OCI-LY7 (cell line): ENCODE data around the gene EOLA1. TPM values are rescaled to one million over a fixed set of nuclear protein-coding genes. Genes with fewer than 3 reads are reported as not detected.

ENCODE experiments used
- BruUV-seq: library from RNA; stranded (reverse); fragments of 400-500 nt; replicated peaks from 2 replicates; lab custom pipeline; 2021; lab: Mats Ljungman, UMichigan
- CTCF ChIA-PET: fragments of 300-600 bp; sonication (Branson Sonifier 250); formaldehyde crosslinking; loops from one replicate; lab custom pipeline; 2022; ENCODE audit warnings: antibody characterized with exemption; ENCODE audit not compliant: unreplicated experiment; lab: Charles Lee
- POLR2A ChIA-PET: fragments of 300-600 bp; sonication (Branson Sonifier 250); formaldehyde crosslinking; loops from one replicate; lab custom pipeline; 2022; ENCODE audit warnings: antibody characterized with exemption; lab: Charles Lee
- DNase-seq: peaks from one replicate; pipeline ENCODE4 v3.0.0-alpha.2; 2015; ENCODE audit warnings: low spot score
- H2AFZ ChIP-seq: fragments of 200-600 bp; sonication (generic), shearing (Covaris generic); 2 replicates; pipeline ENCODE4 v1.6.1; 2014; ENCODE audit warnings: mild to moderate bottlenecking, antibody characterized with exemption, low read length, moderate library complexity
- H3K27ac ChIP-seq: fragments of 200-600 bp; sonication (generic); 2 replicates; pipeline ENCODE4 v1.5.1; 2014; ENCODE audit warnings: mixed run types, low read depth, mild to moderate bottlenecking, moderate library complexity, low read length, inconsistent platforms; ENCODE audit not compliant: poor library complexity, severe bottlenecking
- H3K36me3 ChIP-seq: fragments of 200-600 bp; sonication (generic); 2 replicates; pipeline ENCODE4 v1.6.1; 2014; ENCODE audit warnings: mild to moderate bottlenecking, antibody characterized with exemption, low read length, moderate library complexity, mixed read lengths; ENCODE audit not compliant: insufficient read depth
- H3K4me1 ChIP-seq: fragments of 200-600 bp; sonication (generic); 2 replicates; pipeline ENCODE4 v1.5.1; 2014; ENCODE audit warnings: mild to moderate bottlenecking, low read length; ENCODE audit not compliant: insufficient read depth, poor library complexity, severe bottlenecking
- H3K4me2 ChIP-seq: fragments of 200-600 bp; sonication (generic); 2 replicates; pipeline ENCODE4 v1.6.1; 2014; ENCODE audit warnings: mild to moderate bottlenecking, low read length
- H3K4me3 ChIP-seq: fragments of 200-600 bp; sonication (generic); 2 replicates; pipeline ENCODE4 v1.5.1; 2014; ENCODE audit warnings: mild to moderate bottlenecking, low read depth, low read length; ENCODE audit not compliant: poor library complexity, severe bottlenecking
- H3K79me2 ChIP-seq: fragments of 200-600 bp; sonication (generic); 2 replicates; pipeline ENCODE4 v1.6.1; 2016; ENCODE audit warnings: low read depth, mild to moderate bottlenecking, low read length, moderate library complexity, mixed read lengths; ENCODE audit not compliant: insufficient read depth
- H3K9me2 ChIP-seq: fragments of 200-600 bp; sonication (generic); 2 replicates; pipeline ENCODE4 v1.6.1; 2016; ENCODE audit warnings: mild to moderate bottlenecking, low read length, mixed read lengths; ENCODE audit not compliant: insufficient read depth
- H3K9me3 ChIP-seq: fragments of 200-600 bp; sonication (generic); 2 replicates; pipeline ENCODE4 v1.6.1; 2014; ENCODE audit warnings: mild to moderate bottlenecking, mixed run types, low read length, mixed read lengths
- H4K20me1 ChIP-seq: fragments of 200-600 bp; sonication (generic); 2 replicates; pipeline ENCODE4 v1.6.1; 2014; ENCODE audit warnings: mild to moderate bottlenecking, antibody characterized with exemption, low read length, moderate library complexity, mixed read lengths; ENCODE audit not compliant: insufficient read depth
- CTCF ChIP-seq: fragments of 200-600 bp; sonication (generic); conservative IDR thresholded peaks from 2 replicates; pipeline ENCODE4 v1.5.1; 2014; ENCODE audit warnings: mild to moderate bottlenecking, antibody characterized with exemption, low read length, moderate library complexity, mixed read lengths
- EZH2phosphoT487 ChIP-seq: fragments of 200-600 bp; sonication (generic); IDR thresholded peaks from 2 replicates; pipeline ENCODE4 v1.6.1; 2018; ENCODE audit warnings: low read depth, borderline replicate concordance, mild to moderate bottlenecking, mixed run types, antibody characterized with exemption, low read length, moderate library complexity, mixed read lengths
- intact Hi-C: fragments of 100-400 bp; cut with micrococcal nuclease; formaldehyde crosslinking; loops from one replicate; pipeline ENCODE4 v1.10.0; 2022; ENCODE audit not compliant: unreplicated experiment
- total RNA-seq, 2 experiments: library from RNA; depleted of rRNA in 1 of 2; stranded (reverse); fragments of >200 nt in 1 of 2; shearing (Covaris generic) in 1 of 2; gene quantifications; 2 replicates each; pipeline ENCODE4 v1.2.3, GENCODE V29; 2014 to 2022

EOLA1 gene
- total RNA-seq, 2 experiments from 2014 or later, result 13.0 to 22.9 TPM

DNA sequence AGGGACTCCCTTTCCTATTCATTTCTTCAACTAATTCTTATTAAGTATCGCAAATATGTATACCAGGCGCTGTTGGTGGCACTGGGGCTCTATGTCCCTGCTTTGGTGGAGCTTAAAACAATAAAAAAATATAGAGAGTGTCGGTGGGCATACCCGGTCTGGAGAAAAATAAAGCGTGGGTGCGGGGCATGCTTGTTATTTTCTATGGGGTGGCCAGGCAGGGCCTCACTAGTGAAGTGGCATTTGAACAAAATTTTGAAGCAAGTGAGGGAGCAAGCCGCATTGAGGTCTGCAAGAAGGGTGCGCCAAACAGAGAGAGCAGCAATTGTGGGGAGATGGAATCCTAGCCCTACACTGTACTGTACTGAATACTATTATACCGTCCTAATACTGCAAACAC is 35.1 kb upstream of the EOLA1 start:
- peak overlapping the region; percentile 89 for H3K4me3 ChIP-seq
- H3K36me3 ChIP-seq, result peaks cover 22% of the 10 kb centered on the region
- no peaks in the 10 kb centered on the region; the same call in 1 of the 2 replicates for H3K79me2 ChIP-seq
- DNase-seq, result no peak
- H3K4me1 ChIP-seq, result peaks cover 27% of the 10 kb centered on the region
- CTCF ChIA-PET, result no interaction called here
- no peaks in the 10 kb centered on the region for H4K20me1 ChIP-seq
- H3K4me2 ChIP-seq, result peak overlapping the region; percentile 71
- TF ChIP-seq CTCF, result no peak
- no peak for TF ChIP-seq EZH2phosphoT487
- H3K27ac ChIP-seq, result peak overlapping the region; percentile 76
- peak overlapping the region; percentile 67 for H2AFZ ChIP-seq
- POLR2A ChIA-PET, result interaction anchor here (0.8 to 2.6 kb wide), 2 partner anchors 10 to 34 kb away, joined by 3 to 16 read pairs; partner anchors contain the start of gene EOLA1
- intact Hi-C loops, result loop anchor here (2.0 kb wide), 1 partner anchor 33 kb away; no protein-coding TSS in a partner anchor
- no peaks in the 10 kb centered on the region for H3K9me3 ChIP-seq
- no TSS peak for BruUV-seq
- H3K9me2 ChIP-seq, result no peaks in the 10 kb centered on the region

GRCh38 chrX:149506349-149506748 is 34.5 kb upstream of the EOLA1 start:
- no peaks in the 10 kb centered on the region; the same call in 1 of the 2 replicates for H3K79me2 ChIP-seq
- H3K9me2 ChIP-seq, result no peaks in the 10 kb centered on the region
- no peak overlapping the region for H2AFZ ChIP-seq
- H4K20me1 ChIP-seq, result no peaks in the 10 kb centered on the region
- ChIA-PET POLR2A (interaction anchor here (2.6 kb wide), 1 partner anchor 33 kb away, joined by 16 read pairs; the partner anchor contains the start of gene EOLA1), CTCF (no interaction called here)
- H3K4me3 ChIP-seq, result no peak overlapping the region
- no peaks in the 10 kb centered on the region for H3K9me3 ChIP-seq
- H3K4me2 ChIP-seq, result 0 out of 2 replicates have a peak overlapping the region, but pooled peaks have one; percentile 71
- no peak for DNase-seq
- H3K36me3 ChIP-seq, result peaks cover 15% of the 10 kb centered on the region
- no TSS peak for BruUV-seq
- TF ChIP-seq EZH2phosphoT487, result no peak
- TF ChIP-seq CTCF, result no peak
- H3K4me1 ChIP-seq, result peaks cover 27% of the 10 kb centered on the region
- no peak overlapping the region for H3K27ac ChIP-seq
- intact Hi-C loops, result no loop called here

DNA sequence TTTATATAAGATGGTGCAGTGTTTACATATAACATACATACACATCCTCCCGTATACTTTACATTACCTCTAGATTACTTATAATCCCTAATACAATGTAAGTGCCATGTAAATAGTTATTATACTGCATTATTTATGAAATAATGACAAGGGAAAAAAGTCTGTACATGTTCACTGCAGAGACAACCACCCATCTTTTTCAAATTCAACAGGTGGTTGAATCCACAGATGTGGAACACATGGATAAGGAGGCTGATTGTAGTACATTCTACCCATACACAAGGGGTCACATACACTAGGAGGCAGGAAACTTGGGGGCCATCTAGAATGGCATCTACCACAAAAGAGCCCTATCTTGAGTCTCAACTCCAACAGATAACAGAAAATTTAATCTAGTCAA is 32.3 kb upstream of the EOLA1 start:
- Histone ChIP-seq H4K20me1 (no peaks in the 10 kb centered on the region), H3K4me2 (no peak overlapping the region), H3K36me3 (no peaks in the 10 kb centered on the region), H3K4me1 (peaks cover 13% of the 10 kb centered on the region), H3K9me2 (no peaks in the 10 kb centered on the region), H3K4me3 (no peak overlapping the region), H2AFZ (no peak overlapping the region), H3K79me2 (no peaks in the 10 kb centered on the region; the same call in 1 of the 2 replicates), H3K9me3 (no peaks in the 10 kb centered on the region), H3K27ac (no peak overlapping the region)
- no TSS peak for BruUV-seq
- ChIA-PET POLR2A (interaction anchor here (1.3 kb wide), 1 partner anchor 22 kb away, joined by 3 read pairs; no protein-coding TSS in a partner anchor), CTCF (no interaction called here)
- intact Hi-C loops, result no loop called here
- no peak for TF ChIP-seq CTCF
- no peak for DNase-seq
